Adipocyte (in vitro differentiated cells): ENCODE measurements around the gene TMEM184B.

Experiments used
- DNase-seq: peaks from one replicate; pipeline ENCODE4 v3.0.0-alpha.2; 2015; ENCODE audit warnings: low read depth
- H3K27me3 ChIP-seq: replicated peaks from 2 replicates; pipeline ENCODE4 v1.7.0; 2013; ENCODE audit warnings: mild to moderate bottlenecking, low read length, moderate library complexity; ENCODE audit not compliant: control insufficient read depth, insufficient read depth
- H3K36me3 ChIP-seq: 2 replicates; pipeline ENCODE4 v1.7.0; 2013; ENCODE audit warnings: low read length, mild to moderate bottlenecking, moderate library complexity; ENCODE audit not compliant: control insufficient read depth, insufficient read depth, severe bottlenecking
- H3K4me1 ChIP-seq: 2 replicates; pipeline ENCODE4 v1.7.0; 2013; ENCODE audit warnings: mild to moderate bottlenecking, low read length, moderate library complexity; ENCODE audit not compliant: control insufficient read depth, insufficient read depth
- H3K4me3 ChIP-seq: 2 replicates; pipeline ENCODE4 v1.7.0; 2013; ENCODE audit warnings: mild to moderate bottlenecking, low read length, moderate library complexity
- H3K9ac ChIP-seq: 2 replicates; pipeline ENCODE4 v1.7.0; 2013; ENCODE audit warnings: mild to moderate bottlenecking, low read length, moderate library complexity
- H3K9me3 ChIP-seq: 2 replicates; pipeline ENCODE4 v1.7.0; 2013; ENCODE audit warnings: mild to moderate bottlenecking, low read length, moderate library complexity; ENCODE audit not compliant: control insufficient read depth

The TMEM184B gene

DNA sequence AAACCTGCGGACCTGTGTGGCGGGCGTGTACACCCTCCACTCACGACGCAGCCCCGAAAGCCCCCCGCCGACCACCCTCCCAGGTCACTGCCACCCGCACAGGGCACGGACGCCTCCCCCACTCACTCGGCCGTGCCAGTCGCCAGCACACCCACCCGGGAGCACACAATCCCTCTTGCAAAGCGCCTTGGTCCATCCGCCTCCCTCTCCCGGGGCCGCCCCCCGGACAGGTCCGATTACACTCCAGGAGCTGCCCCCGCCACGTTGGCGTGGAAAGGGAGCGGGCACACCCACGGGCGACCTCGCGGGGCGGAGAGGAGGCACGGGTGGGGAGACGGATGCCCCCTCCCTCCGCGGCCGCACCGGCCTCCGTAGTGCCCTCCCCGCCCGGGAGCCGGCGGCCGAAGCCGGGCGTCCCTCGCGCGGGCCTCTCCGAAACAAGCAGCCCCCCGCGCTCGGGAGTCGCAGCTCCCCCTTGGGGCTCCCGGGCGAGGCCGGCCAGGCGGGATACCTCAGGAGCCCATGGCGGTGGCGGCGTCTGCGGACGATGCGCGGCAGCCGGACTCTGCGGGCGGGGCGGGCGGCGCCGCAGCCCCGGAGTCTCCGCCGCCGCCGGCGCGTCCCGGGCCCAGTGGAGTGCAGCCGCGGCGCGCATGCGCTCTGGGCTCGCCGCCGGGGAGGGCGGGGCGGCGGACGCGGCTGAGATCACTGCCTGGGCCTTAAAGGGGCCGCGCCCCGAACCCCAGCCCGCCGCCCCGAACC lies at the start of gene TMEM184B:
TSS of gene TMEM184B (minus strand) at position 638 of the 762 bp plus-strand sequence. CDS start 25,049 bp downstream, outside the sequence.
- H3K9ac ChIP-seq = peak within 1 kb of the TSS; percentile 88
- peak within 1 kb of the TSS; percentile 96 for H3K4me3 ChIP-seq
- no peaks in the 10 kb centered on the region for H3K27me3 ChIP-seq
- H3K36me3 ChIP-seq = peaks cover 3% of the 10 kb centered on the region
- H3K9me3 ChIP-seq = no peaks in the 10 kb centered on the region
- peaks cover 35% of the 10 kb centered on the region for H3K4me1 ChIP-seq
- DNase-seq = peak; percentile 90

DNA sequence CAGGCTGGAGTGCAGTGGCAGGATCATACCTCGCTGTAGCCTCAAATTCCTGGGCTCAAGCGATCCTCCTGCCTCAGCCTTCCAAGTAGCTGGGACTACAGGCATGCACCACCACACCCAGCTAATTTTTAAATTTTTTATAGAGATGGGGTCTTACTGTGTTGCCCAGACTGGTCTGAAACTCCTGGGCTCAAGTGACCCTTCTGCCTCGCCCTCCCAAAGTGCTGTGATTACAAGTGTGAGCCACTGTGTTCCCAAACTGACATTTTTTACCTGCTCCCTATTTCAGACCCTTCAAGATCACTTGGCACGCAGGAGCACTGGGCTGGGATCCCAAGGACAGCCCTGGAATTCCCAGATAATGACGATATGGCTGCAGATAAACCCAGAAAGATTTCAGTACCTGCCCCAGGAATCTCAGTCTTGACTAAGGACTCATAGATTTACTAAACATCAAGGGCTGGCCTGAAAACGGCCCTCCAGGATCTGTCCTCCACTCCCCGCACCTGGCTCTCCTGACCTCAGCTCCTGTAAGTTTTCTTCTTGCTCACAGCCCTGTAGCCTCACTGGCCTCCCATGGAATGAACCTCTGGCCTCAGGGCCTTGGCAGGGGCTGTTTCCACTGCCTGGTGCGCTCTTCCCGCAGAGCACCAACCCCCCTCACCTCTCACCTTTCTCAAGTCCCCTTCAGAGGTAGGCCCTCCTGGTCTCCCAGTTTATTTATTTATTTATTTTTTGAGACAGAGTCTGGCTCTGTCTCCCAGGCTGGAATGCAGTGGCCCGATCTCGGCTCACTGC lies 48.0 kb upstream of the TMEM184B start:
- H3K36me3 ChIP-seq = no peaks in the 10 kb centered on the region
- peaks cover 11% of the 10 kb centered on the region for H3K4me1 ChIP-seq
- H3K9me3 ChIP-seq = no peaks in the 10 kb centered on the region
- no peak overlapping the region for H3K4me3 ChIP-seq
- H3K9ac ChIP-seq = no peak overlapping the region
- H3K27me3 ChIP-seq = no peaks in the 10 kb centered on the region
- DNase-seq = no peak

DNA sequence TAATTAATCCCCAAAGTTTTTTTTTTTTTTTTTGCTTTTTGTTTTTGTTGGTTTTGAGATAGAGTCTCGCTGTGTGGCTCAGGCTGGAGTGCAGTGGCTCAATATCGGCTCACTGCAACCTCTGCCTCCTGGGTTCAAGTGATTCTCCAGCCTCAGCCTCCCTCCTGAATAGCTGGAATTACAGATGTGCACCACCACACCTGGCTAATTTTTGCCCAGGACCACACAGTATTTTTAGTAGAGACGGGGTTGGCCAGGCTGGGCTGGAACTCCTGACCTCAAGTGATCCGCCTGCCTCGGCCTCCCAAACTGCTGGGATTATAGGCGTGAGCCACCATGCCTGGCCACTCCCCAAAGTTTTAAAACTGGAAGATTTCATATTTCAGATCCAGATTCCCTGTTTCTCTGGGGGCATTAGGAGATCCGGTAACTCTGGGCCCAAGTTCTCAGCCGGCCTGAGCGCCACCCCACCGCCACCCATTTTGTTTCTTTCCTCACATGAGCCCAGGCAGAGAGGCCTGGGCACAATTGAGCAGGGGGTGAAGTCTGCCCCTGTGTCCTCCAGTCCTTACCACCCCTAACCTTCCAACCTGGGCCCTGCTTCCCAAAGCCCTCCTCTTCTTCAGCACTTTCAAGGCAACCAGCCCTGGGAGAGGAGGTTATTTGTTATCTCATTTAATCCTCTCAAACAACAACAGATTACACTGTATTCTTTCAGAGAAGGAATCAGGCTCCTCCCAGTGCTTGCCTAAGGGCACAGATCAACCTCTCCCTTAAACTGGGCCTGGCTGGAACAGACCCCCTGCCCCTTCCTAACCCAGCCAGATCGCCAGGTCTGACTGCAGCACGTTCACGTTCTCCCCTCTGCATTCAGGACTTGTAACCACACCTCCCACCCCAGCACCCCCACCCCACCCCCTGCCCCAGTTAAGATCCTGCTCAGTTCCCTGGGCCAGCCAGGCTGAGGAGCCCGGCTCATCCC lies 46.3 kb upstream of the TMEM184B start:
- Histone ChIP-seq H3K27me3 (no peaks in the 10 kb centered on the region), H3K9ac (peak overlapping the region; percentile 80), H3K4me1 (peaks cover 27% of the 10 kb centered on the region), H3K9me3 (no peaks in the 10 kb centered on the region), H3K4me3 (no peak overlapping the region), H3K36me3 (no peaks in the 10 kb centered on the region)
- no peak for DNase-seq

DNA sequence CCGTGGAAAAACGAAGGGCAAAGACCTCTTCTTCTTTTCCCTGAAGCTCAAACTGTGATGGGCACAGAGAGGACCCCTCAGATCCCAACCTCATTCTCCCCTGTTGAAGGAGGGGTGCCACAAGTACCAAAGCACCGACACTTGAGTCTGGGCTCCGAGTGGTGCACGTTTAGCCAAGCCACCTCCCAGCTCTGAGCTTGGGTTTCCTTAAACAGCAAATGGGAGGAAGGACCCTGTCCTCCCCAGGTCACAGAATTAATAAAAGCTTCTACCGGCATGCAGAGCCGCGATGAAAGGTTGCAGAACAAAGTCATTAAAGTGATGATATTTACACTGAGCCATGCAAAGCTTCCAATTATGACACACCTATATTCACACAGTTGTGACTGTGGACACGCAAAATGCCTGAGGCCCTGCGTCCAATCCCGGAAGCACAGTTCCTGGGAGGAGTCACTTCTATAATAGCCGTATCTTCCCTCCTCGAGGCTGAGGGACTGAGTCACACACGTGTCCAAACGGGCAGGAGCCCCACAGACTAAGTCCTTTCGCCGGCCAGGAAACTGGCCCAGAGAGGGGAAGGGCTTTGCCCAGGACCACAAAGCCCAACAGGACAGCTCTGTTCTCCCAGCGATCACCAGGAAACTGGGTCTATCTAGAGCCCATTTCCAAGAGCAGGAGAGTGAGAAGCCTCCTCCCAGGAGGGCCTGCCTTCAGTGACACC lies 45.3 kb upstream of the TMEM184B start:
- peak; percentile 96 for DNase-seq
- peaks cover 36% of the 10 kb centered on the region for H3K4me1 ChIP-seq
- H3K9me3 ChIP-seq = no peaks in the 10 kb centered on the region
- no peaks in the 10 kb centered on the region for H3K27me3 ChIP-seq
- H3K4me3 ChIP-seq = peak overlapping the region; percentile 76
- H3K9ac ChIP-seq = peak overlapping the region; percentile 80
- no peaks in the 10 kb centered on the region for H3K36me3 ChIP-seq

DNA sequence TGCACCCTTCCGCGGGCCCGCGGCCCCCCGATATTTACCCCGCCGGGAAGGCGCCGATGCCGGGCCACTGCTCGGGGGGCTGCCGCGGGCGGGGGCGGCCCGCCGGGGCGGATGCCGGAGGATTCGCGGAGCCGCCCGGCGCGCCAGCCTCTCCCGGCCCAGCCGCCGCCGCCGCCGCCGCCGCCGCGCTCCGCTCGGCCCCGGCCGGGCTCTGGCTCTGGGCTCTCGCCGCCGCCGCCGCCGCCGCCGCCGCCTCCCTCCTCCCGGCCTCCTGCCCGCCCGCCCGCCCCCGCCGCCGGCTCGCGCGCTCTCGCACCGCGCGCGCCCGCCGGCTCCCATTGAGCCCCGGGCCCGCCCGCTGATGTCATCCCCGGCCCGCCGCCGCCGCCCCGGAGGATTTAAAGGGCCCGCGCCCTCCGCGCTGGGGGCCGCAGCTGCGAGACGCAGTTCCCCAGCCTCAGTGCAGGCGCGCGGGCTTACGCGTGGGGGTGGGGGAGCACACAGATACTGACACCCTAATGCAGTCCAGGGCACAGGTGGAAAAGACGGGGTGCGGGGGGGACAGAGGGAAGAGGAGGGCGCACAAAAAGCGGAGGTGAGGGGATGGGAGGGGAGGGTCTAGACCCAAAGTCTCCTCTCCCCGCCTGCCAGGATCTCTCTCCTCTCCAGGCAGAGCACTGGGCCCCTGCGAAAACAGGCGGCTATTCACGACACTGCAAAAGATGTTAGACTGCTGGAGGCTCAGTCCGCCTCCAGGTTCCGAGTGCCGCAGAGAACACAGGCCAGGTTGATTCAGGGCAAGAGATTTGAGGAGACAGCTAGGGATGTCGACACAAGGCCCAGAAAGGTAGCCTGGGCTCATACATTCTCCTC lies 44.5 kb upstream of the TMEM184B start, which contains the start of gene CSNK1E:
TSS of gene CSNK1E (minus strand) at position 312 of the 873 bp plus-strand sequence. CDS start 3,276 bp downstream, outside the sequence.
- Histone ChIP-seq H3K4me3 (peak within 1 kb of the TSS; percentile 99), H3K9ac (peak within 1 kb of the TSS; percentile 97), H3K9me3 (no peaks in the 10 kb centered on the region), H3K27me3 (no peaks in the 10 kb centered on the region), H3K4me1 (peaks cover 44% of the 10 kb centered on the region), H3K36me3 (peaks cover 8% of the 10 kb centered on the region)
- peak; percentile 90 for DNase-seq

DNA sequence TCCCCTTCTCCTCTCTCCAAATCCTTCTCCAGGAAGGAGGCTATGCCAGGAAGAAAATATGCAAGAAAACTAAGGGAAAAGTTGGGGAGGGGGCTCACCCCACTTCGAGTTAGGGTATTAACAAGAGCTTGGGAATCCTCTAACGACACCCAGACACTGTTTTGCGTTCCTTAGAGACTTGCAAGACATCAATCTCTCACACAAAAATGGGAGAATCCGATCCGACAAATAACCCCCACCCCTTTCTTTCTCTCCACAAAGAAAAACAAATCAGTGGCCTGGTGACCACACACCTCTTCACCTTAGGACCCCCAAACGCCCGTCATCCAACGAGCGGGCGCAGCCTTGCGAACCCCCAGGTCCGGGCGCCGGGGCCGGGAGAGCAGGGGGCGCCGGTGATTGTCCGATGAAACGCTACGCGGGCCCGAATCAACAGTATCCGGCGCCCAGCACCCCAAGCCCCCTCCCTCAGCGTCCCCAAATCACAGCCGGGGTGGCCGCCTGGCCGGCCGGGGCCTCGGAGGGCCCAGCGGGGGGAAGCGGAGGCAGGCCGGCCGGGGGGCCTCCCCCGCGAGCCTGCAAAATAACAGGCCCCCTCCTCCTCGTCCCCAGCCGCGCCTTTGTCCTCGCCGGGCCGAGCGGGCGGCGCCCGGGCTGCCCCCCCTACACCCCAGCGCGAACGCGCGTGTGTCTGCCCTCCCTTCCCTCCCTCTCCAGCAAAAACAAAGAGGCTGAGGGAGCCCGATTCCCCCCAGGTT lies 43.7 kb upstream of the TMEM184B start:
- H3K9me3 ChIP-seq = no peaks in the 10 kb centered on the region

DNA sequence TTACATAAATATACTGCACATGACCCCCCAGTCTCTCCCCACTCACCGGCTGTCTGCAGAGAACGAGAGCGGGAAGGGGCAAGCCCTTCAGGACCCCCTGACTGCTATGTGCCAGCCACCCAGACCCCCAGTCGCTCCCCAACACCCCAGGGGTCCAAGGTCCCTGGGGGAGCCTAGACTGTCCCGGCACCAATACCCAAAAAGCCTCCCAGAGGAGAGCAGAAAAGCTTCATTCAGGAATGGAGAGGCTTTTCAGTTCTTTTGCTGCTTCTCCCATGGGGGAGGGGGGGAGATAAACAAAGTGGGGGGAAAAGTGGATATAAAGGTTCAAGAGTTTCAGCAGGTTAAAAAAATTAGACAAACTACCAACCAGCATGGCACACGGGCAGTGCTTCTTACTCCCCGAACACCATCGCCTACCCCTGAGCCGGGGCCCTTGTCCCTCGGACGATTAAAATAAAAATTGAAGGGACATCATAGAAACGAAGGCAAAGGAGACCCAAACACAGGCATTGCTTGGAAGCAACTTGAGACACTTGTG lies 43.1 kb upstream of the TMEM184B start:
- no peaks in the 10 kb centered on the region for H3K9me3 ChIP-seq
- peaks cover 12% of the 10 kb centered on the region for H3K36me3 ChIP-seq
- H3K27me3 ChIP-seq = no peaks in the 10 kb centered on the region
- peak overlapping the region; percentile 97 for H3K9ac ChIP-seq
- DNase-seq = peak; percentile 55
- peaks cover 59% of the 10 kb centered on the region for H3K4me1 ChIP-seq
- H3K4me3 ChIP-seq = peak overlapping the region; percentile 99

More for the DNA sequence above, 43.7 kb upstream of the TMEM184B start:
- peaks cover 52% of the 10 kb centered on the region for H3K4me1 ChIP-seq
- peak overlapping the region; percentile 99 for H3K4me3 ChIP-seq
- peak; percentile 85 for DNase-seq
- H3K36me3 ChIP-seq = peaks cover 12% of the 10 kb centered on the region
- H3K9ac ChIP-seq = peak overlapping the region; percentile 97
- no peaks in the 10 kb centered on the region for H3K27me3 ChIP-seq

DNA sequence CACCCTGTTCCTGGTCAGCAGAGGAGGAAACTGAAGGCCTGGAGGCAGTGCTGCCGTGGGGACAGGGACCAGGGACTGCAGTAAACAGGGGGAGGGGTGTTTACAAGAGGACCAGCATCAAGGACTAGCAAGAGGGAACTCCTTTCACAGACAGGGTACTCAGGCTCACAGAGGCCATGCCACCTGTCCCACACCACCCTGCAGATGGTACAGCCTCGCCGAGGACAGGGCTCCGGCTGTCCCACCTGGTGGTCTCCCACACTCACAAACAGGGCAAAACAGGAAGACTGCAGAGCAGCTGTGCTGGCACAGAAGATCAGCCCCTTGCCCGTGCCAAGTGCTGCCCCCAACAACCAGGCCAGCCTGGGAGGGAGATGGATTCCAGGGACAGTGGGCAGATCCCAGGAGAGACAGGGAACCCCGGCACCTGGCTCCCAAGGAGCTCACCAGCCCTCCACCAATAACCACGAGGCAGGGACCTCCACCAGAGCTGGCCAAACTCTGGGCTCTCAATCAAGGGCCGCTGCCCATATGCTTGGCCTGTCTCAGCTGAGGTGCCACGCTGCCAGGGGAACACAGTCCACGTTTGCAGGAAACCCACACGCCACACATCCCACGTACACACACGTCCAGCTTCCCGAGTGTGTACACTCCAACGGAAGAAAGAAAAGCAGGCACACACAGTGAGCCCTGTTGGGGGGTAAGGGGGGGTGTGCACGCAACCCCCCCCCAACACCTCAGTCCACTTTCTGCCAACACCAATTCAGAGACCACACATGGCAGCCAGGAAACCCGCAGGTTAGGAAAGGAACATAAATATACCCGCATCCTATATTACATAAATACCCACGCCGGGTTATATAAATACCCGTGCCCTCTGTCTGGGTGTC lies 42.4 kb upstream of the TMEM184B start:
- Histone ChIP-seq H3K36me3 (peaks cover 12% of the 10 kb centered on the region), H3K27me3 (no peaks in the 10 kb centered on the region), H3K9me3 (no peaks in the 10 kb centered on the region), H3K4me3 (peak overlapping the region; percentile 99), H3K4me1 (peaks cover 66% of the 10 kb centered on the region), H3K9ac (peak overlapping the region; percentile 97)
- peak; percentile 59 for DNase-seq
